Liver (tissue), 3 donors: ENCODE measurements around the gene ECI1.

Experiments
- CTCF ChIP-seq: fragments of 150-350 bp; IDR thresholded peaks from 2 replicates; pipeline ENCODE4 v1.5.1; 2017; ENCODE audit warnings: improper control_type of control experiment, low read depth, low read length; ENCODE audit not compliant: missing input control
- EGR1 ChIP-seq, 2 donors: IDR thresholded peaks; 2 replicates each; pipeline ENCODE4 v1.6.1; 2016 to 2018; ENCODE audit warnings: antibody characterized with exemption in 2 of 2, low read depth in 2 of 2
- FOXA2 ChIP-seq: IDR thresholded peaks from 2 replicates; pipeline ENCODE4 v1.6.1; 2016; ENCODE audit warnings: antibody characterized with exemption
- GABPA ChIP-seq, 2 donors: IDR thresholded peaks in 1 of 2; conservative IDR thresholded peaks in 1 of 2; 2 replicates each; pipeline ENCODE4 v1.6.1; 2016; ENCODE audit warnings: antibody characterized with exemption in 2 of 2, mild to moderate bottlenecking in 1 of 2, moderate library complexity in 1 of 2
- HNF4G ChIP-seq: IDR thresholded peaks from 2 replicates; pipeline ENCODE4 v1.6.1; 2016; ENCODE audit warnings: antibody characterized with exemption
- JUND ChIP-seq, 2 donors: IDR thresholded peaks; 2 replicates each; pipeline ENCODE4 v1.6.1; 2016; ENCODE audit warnings: antibody characterized with exemption in 2 of 2
- MAX ChIP-seq: IDR thresholded peaks from 2 replicates; pipeline ENCODE4 v1.6.1; 2016; ENCODE audit warnings: antibody characterized with exemption
- RAD21 ChIP-seq, 2 donors: IDR thresholded peaks; 2 replicates each; pipeline ENCODE4 v1.6.1; 2016; ENCODE audit warnings: antibody characterized with exemption in 2 of 2, mild to moderate bottlenecking in 2 of 2
- RXRA ChIP-seq, 2 donors: IDR thresholded peaks; 2 replicates each; pipeline ENCODE4 v1.6.1; 2017 to 2018; ENCODE audit warnings: antibody characterized with exemption in 2 of 2, mild to moderate bottlenecking in 1 of 2
- SP1 ChIP-seq: IDR thresholded peaks from 2 replicates; pipeline ENCODE4 v1.6.1; 2018; ENCODE audit warnings: antibody characterized with exemption, mild to moderate bottlenecking
- TAF1 ChIP-seq: conservative IDR thresholded peaks from 2 replicates; pipeline ENCODE4 v1.6.1; 2016; ENCODE audit warnings: antibody characterized with exemption, mild to moderate bottlenecking
- YY1 ChIP-seq: IDR thresholded peaks from 2 replicates; pipeline ENCODE4 v1.6.1; 2016; ENCODE audit warnings: antibody characterized with exemption, mild to moderate bottlenecking
- TF ChIP-seq, protein P1 (sequence below): IDR thresholded peaks from 2 replicates; pipeline ENCODE4 v1.6.1; 2016; ENCODE audit warnings: antibody characterized with exemption
- donor health status: healthy.
- donor health status: healthy.

- TF ChIP-seq CTCF, result no peak
- no peak for TF ChIP-seq MAX
- no peak for TF ChIP-seq SP1
- TF ChIP-seq TAF1, result no peak
- no peak for TF ChIP-seq GABPA (IDR thresholded peaks at IDR 0.05 in 1 of 2, conservative IDR thresholded peaks at IDR 0.05 in 1 of 2)
- no peak for TF ChIP-seq YY1
- TF ChIP-seq HNF4G, result no peak
- no peak for TF ChIP-seq JUND (IDR thresholded peaks at IDR 0.05)
- TF ChIP-seq RAD21 (IDR thresholded peaks at IDR 0.05), result no peak
- no peak for TF ChIP-seq RXRA (IDR thresholded peaks at IDR 0.05)
- no peak for TF ChIP-seq EGR1 (IDR thresholded peaks at IDR 0.05; ENCODE audit: low read depth in 2 of 2)
- TF ChIP-seq FOXA2, result no peak
- TF ChIP-seq, protein P1, sequence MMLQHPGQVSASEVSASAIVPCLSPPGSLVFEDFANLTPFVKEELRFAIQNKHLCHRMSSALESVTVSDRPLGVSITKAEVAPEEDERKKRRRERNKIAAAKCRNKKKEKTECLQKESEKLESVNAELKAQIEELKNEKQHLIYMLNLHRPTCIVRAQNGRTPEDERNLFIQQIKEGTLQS, result no peak
Observed at GRCh38 chr16:2242598-2242997, 8.8 kb downstream of the ECI1 start.
